GM12801 (cell line): ENCODE data around the gene CSPG4.

Experiments
- CTCF ChIP-seq: IDR thresholded peaks from one replicate; pipeline ENCODE4 v1.5.1; 2011; ENCODE audit warnings: control low read depth; ENCODE audit not compliant: insufficient read length; ENCODE audit errors: extremely low read depth

CSPG4 gene

GRCh38 chr15:75672646-75673425 lies 39.8 kb downstream of the CSPG4 start:
- TF ChIP-seq CTCF: no peak

- no peak for TF ChIP-seq CTCF
Measured at GRCh38 chr15:75671730-75672602, 40.7 kb downstream of the CSPG4 start.

- TF ChIP-seq CTCF: no peak
Measured at GRCh38 chr15:75669879-75670212, 42.8 kb downstream of the CSPG4 start.

- no peak for TF ChIP-seq CTCF
Measured at GRCh38 chr15:75669191-75669878, 43.3 kb downstream of the CSPG4 start.

GRCh38 chr15:75666823-75667501 lies 45.7 kb downstream of the CSPG4 start:
- no peak for TF ChIP-seq CTCF

GRCh38 chr15:75663931-75664421 lies 48.7 kb downstream of the CSPG4 start:
- no peak for TF ChIP-seq CTCF
